Heart left ventricle (tissue), 16 donors: Measurements from ENCODE around the gene NXPE3. TPM values are rescaled to one million over a fixed set of nuclear protein-coding genes. Genes with fewer than 3 reads are reported as not detected.
"Not testable (repeated sequence)": the region's sequence is repeated elsewhere in the genome, so short reads cannot be mapped to it uniquely, and the experiment has no call there.

ENCODE experiments used
- ATAC-seq, 4 donors: fragments of 200-7000 bp; cut with Tn5 transposase; one replicate each; pipeline ENCODE4 v1.9.1; 2020 to 2022; ENCODE audit warnings: moderate library complexity in 4 of 4, mild to moderate bottlenecking in 3 of 4, moderate number of reproducible peaks in 1 of 4
- DNase-seq, 5 donors: peaks; one replicate each; pipeline ENCODE4 v3.0.0-alpha.2; 2020
- H3K27ac ChIP-seq, 12 donors: fragments of 200-600 bp; sonication (generic) in 4 of 12; one replicate each; pipeline versions ENCODE4 v1.5.0 to v1.8.0; 2016 to 2022; ENCODE audit warnings: mild to moderate bottlenecking in 2 of 12
- H3K27me3 ChIP-seq, 9 donors: fragments of 200-600 bp; sonication (generic) in 2 of 9; one replicate each; pipeline versions ENCODE4 v1.5.1 to v1.8.0; 2016 to 2022; ENCODE audit warnings: mild to moderate bottlenecking in 3 of 9
- H3K36me3 ChIP-seq, 9 donors: fragments of 200-600 bp; sonication (generic) in 2 of 9; one replicate each; pipeline versions ENCODE4 v1.5.0 to v1.8.0; 2018 to 2022; ENCODE audit warnings: mild to moderate bottlenecking in 2 of 9
- H3K4me1 ChIP-seq, 12 donors: fragments of 200-600 bp; sonication (generic) in 4 of 12; one replicate each; pipeline versions ENCODE4 v1.5.0 to v1.8.0; 2016 to 2022; ENCODE audit warnings: mild to moderate bottlenecking in 3 of 12
- H3K4me3 ChIP-seq, 12 donors: fragments of 200-600 bp; sonication (generic) in 4 of 12; one replicate each; pipeline versions ENCODE4 v1.5.0 to v1.8.0; 2017 to 2022; ENCODE audit warnings: mild to moderate bottlenecking in 9 of 12, moderate library complexity in 4 of 12
- H3K9me3 ChIP-seq, 12 donors: fragments of 200-600 bp; sonication (generic) in 4 of 12; one replicate each; pipeline versions ENCODE4 v1.5.0 to v1.8.0; 2016 to 2022; ENCODE audit warnings: mild to moderate bottlenecking in 1 of 12
- CTCF ChIP-seq, 12 donors: fragments of 200-600 bp; sonication (generic) in 4 of 12; IDR thresholded peaks; one replicate each; pipeline versions ENCODE4 v1.5.0 to v1.8.0; 2018 to 2022; ENCODE audit warnings: antibody characterized with exemption in 12 of 12, mild to moderate bottlenecking in 5 of 12
- POLR2A ChIP-seq, 2 donors: fragments of 450-650 bp; IDR thresholded peaks; one replicate each; pipeline ENCODE4 v1.6.1; 2017; ENCODE audit warnings: antibody characterized with exemption in 2 of 2, mild to moderate bottlenecking in 2 of 2, moderate library complexity in 2 of 2
- WGBS, 4 donors: extraction: QIAGEN DNeasy Blood & Tissue Kit in 2 of 4; methylation state at CpG; one replicate each; pipeline versions ENCODE4 v1.1.5 to v1.1.7; 2013 to 2018; 5-methylcytosine and 5-hydroxymethylcytosine counted together
- intact Hi-C, 10 donors: fragments of 100-400 bp; cut with DNase I; formaldehyde crosslinking; loops; one replicate each; pipeline versions ENCODE4 v1.11.1 to v1.14.2; 2022
- polyA plus RNA-seq, 2 donors: library from polyadenylated mRNA; stranded (reverse); fragments of 200-250 nt; gene quantifications; one replicate each; pipeline ENCODE4 v1.2.3, GENCODE V29; 2013
- total RNA-seq, 9 donors: library from RNA; depleted of rRNA in 2 of 9; stranded (reverse); fragments of >200 nt in 2 of 9; fragmentation: NEBNext Ultra II Directional in 3 of 9; extraction: Animal tissue kit (Norgen Biotek cat#: 25700) in 3 of 9; gene quantifications; one replicate each; pipeline versions ENCODE4 v1.1.0 to v1.2.4, GENCODE V29; 2016 to 2023
- donor health status: ischemic (EF 13 %, LVEDD 7.1; RV severe dilation, severe dysfunction).
- donor health status: healthy with polysubstance abuse.
- donor health status: DM: no; HTN: yes; CAD: no.
- donor health status: DM: no; HTN: no; CAD: no.
- donor health status: ischemic (EF 25% LVEDD 6.9; RV normal size, moderate dysfunction).
- donor health status: ischemic (EF 25% LVEDD 5.7; RV mildly dilated, moderate dysfunction).
- donor health status: healthy.
- donor health status: DM: yes; HTN: yes; CAD: no.
- donor health status: ischemic (EF 35%, LVEDD 5.7; RV mildly dilated, moderate dysfunction).
- donor health status: nonischemic (EF 11% LVEDD 7.7; RV severe dilation, severe dysfunction).
- donor health status: DM: yes; HTN: yes; CAD: no.
- donor health status: PGD.
- donor health status: ischemic (EF 29% LVEDD 5.4; RV normal size, mild dysfunction).
- donor health status: nonischemic (EF 23%, LVEDD 6.1; RV moderate dilation, normal function).

NXPE3 gene
- total and polyA plus RNA-seq, 11 donors: 13.3 to 43.8 (median 35.6) TPM

GRCh38 chr3:101862416-101863165 is 83.6 kb downstream of the NXPE3 start:
- ATAC-seq (peak in 2 of 4 donors; percentile 25 to 29), DNase-seq (no peak)
- Histone ChIP-seq H3K27me3 (no peaks in the 10 kb centered on the region), H3K36me3 (peaks cover 0 to 57% (median 45%) of the 10 kb centered on the region in 9 donors), H3K4me3 (no peak overlapping the region), H3K27ac (no peak overlapping the region), H3K9me3 (no peaks in the 10 kb centered on the region), H3K4me1 (peaks cover 0 to 11% (median 0%) of the 10 kb centered on the region in 12 donors)
- TF ChIP-seq CTCF (IDR thresholded peaks at IDR 0.05) (no peak), POLR2A (IDR thresholded peaks at IDR 0.05) (no peak)
- 85 to 88% (median 86%) methylated on average over 3 of the region's 3 CpGs for WGBS, 4 donors
- intact Hi-C loops: loop anchor here in 3 of 10 donors (10.0 kb wide), 3 partner anchors 48 to 242 kb away; no protein-coding TSS in a partner anchor

- H3K27me3 ChIP-seq, H3K4me3 ChIP-seq, H3K27ac ChIP-seq, H3K9me3 ChIP-seq, DNase-seq, ATAC-seq: not testable (repeated sequence)
- peaks cover 0 to 33% (median 22%) of the 10 kb centered on the region in 9 donors for H3K36me3 ChIP-seq
- peaks cover 0 to 22% (median 6%) of the 10 kb centered on the region in 12 donors for H3K4me1 ChIP-seq
- WGBS, 4 donors: 92 to 99% (median 97%) methylated on average over 7 of the region's 7 CpGs
- intact Hi-C loops: loop anchor here in 3 of 10 donors (10.0 kb wide), 3 partner anchors 50 to 240 kb away; no protein-coding TSS in a partner anchor
These were observed 85.9 kb downstream of the NXPE3 start for GRCh38 chr3:101864926-101865325.

- TF ChIP-seq POLR2A (IDR thresholded peaks at IDR 0.05) (no peak), CTCF (IDR thresholded peaks at IDR 0.05) (no peak)
- intact Hi-C loops: loop anchor here in 3 of 10 donors (10.0 kb wide), 3 partner anchors 51 to 239 kb away; no protein-coding TSS in a partner anchor
- ATAC-seq (no peak), DNase-seq (no peak)
- H3K4me3 ChIP-seq: no peak overlapping the region
- no peaks in the 10 kb centered on the region for H3K9me3 ChIP-seq
- WGBS, 4 donors: 64 to 74% (median 68%) methylated on average over 5 of the region's 5 CpGs
- no peak overlapping the region for H3K27ac ChIP-seq
- H3K36me3 ChIP-seq: peaks cover 0 to 23% (median 12%) of the 10 kb centered on the region in 9 donors
- no peaks in the 10 kb centered on the region for H3K27me3 ChIP-seq
- peaks cover 0 to 22% (median 6%) of the 10 kb centered on the region in 12 donors for H3K4me1 ChIP-seq
These were observed 86.9 kb downstream of the NXPE3 start for GRCh38 chr3:101865751-101866509.

GRCh38 chr3:101867511-101867910 is 88.5 kb downstream of the NXPE3 start:
- DNase-seq: no peak
- H3K4me1 ChIP-seq: peaks cover 0 to 22% (median 6%) of the 10 kb centered on the region in 12 donors
- no peak overlapping the region for H3K4me3 ChIP-seq
- H3K36me3 ChIP-seq: peaks cover 0 to 7% (median 0%) of the 10 kb centered on the region in 9 donors
- intact Hi-C loops: loop anchor here in 3 of 10 donors (10.0 kb wide), 3 partner anchors 53 to 237 kb away; no protein-coding TSS in a partner anchor
- no peak overlapping the region for H3K27ac ChIP-seq
- ATAC-seq: no peak
- TF ChIP-seq CTCF (IDR thresholded peaks at IDR 0.05) (no peak), POLR2A (IDR thresholded peaks at IDR 0.05) (no peak)
- H3K9me3 ChIP-seq: no peaks in the 10 kb centered on the region
- H3K27me3 ChIP-seq: no peaks in the 10 kb centered on the region
